Inflammatory macrophage treated with lipopolysaccharide for 1 hour (primary cell): ENCODE measurements around the gene LY6G5B.
A peak's percentile ranks its signal among the peaks of the same experiment; 100 is the strongest.

ENCODE experiments used
- DNase-seq, 2 donors: peaks; one replicate each; pipeline ENCODE4 v3.0.0-alpha.2; 2020 to 2022

LY6G5B gene

GRCh38 chr6:31663126-31663960 lies 6.4 kb upstream of the LY6G5B start:
- peak; percentile 43 to 48 for DNase-seq

GRCh38 chr6:31663961-31664789 lies 5.6 kb upstream of the LY6G5B start:
- no peak for DNase-seq

GRCh38 chr6:31664790-31665500 lies 4.8 kb upstream of the LY6G5B start, which contains the start of gene GPANK1:
GPANK1 (minus strand) TSS chr6:31664997; CDS start chr6:31664478, 519 bp downstream.
- DNase-seq, result peak; percentile 94 to 95

GRCh38 chr6:31665501-31666336 lies 4.1 kb upstream of the LY6G5B start, which contains the start of gene CSNK2B:
CSNK2B (plus strand) TSS chr6:31666080; CDS start chr6:31666832, 752 bp downstream.
- DNase-seq, result peak; percentile 98

GRCh38 chr6:31666337-31666965 lies 3.3 kb upstream of the LY6G5B start:
- peak; percentile 67 to 75 for DNase-seq

- DNase-seq, result no peak
These were observed 6.6 kb downstream of the LY6G5B start for GRCh38 chr6:31676322-31676903.

GRCh38 chr6:31676904-31677303 lies 7.1 kb downstream of the LY6G5B start:
- DNase-seq, result no peak

- DNase-seq, result no peak
These were observed 8.2 kb downstream of the LY6G5B start for GRCh38 chr6:31677955-31678354.

GRCh38 chr6:31680226-31681134 lies 10.7 kb downstream of the LY6G5B start, which contains the start of gene LY6G5C:
LY6G5C (minus strand) TSS chr6:31681067; CDS start chr6:31680373, 694 bp downstream.
- DNase-seq, result peak; percentile 50 to 73

- peak in 1 of 2 donors; percentile 54 for DNase-seq
These were observed 11.4 kb downstream of the LY6G5B start for GRCh38 chr6:31681135-31681671.

- no peak for DNase-seq
These were observed 13.8 kb downstream of the LY6G5B start for GRCh38 chr6:31683591-31683990.

GRCh38 chr6:31686483-31686882 lies 16.7 kb downstream of the LY6G5B start:
- no peak for DNase-seq

GRCh38 chr6:31687321-31687720 lies 17.5 kb downstream of the LY6G5B start:
- no peak for DNase-seq

- DNase-seq, result no peak
These were observed 18.3 kb downstream of the LY6G5B start for GRCh38 chr6:31687860-31688693.

GRCh38 chr6:31689249-31690110 lies 19.7 kb downstream of the LY6G5B start:
- no peak for DNase-seq

GRCh38 chr6:31690231-31691077 lies 20.7 kb downstream of the LY6G5B start:
- DNase-seq, result peak in 1 of 2 donors; percentile 50

- DNase-seq, result no peak
These were observed 21.3 kb downstream of the LY6G5B start for GRCh38 chr6:31691078-31691463.
